GM10266 (cell line): Measurements from ENCODE around the gene UMAD1.

Experiments
- DNase-seq: peaks from one replicate; pipeline ENCODE4 v3.0.0; 2012; ENCODE audit errors: extremely low spot score
- CTCF ChIP-seq: IDR thresholded peaks from 2 replicates; pipeline ENCODE4 v1.5.1; 2012; ENCODE audit warnings: mild to moderate bottlenecking, low read depth; ENCODE audit not compliant: control insufficient read depth, insufficient read depth; ENCODE audit errors: missing control alignments

Gene UMAD1

GRCh38 chr7:7681191-7681935, 40.8 kb downstream of the UMAD1 start:
- DNase-seq = peak; percentile 13
- TF ChIP-seq CTCF = peak; percentile 47

GRCh38 chr7:7681936-7682329, 41.4 kb downstream of the UMAD1 start:
- no peak for DNase-seq
- TF ChIP-seq CTCF = no peak

- no peak for TF ChIP-seq CTCF
- DNase-seq = no peak
Measured at GRCh38 chr7:7682861-7683260, 42.3 kb downstream of the UMAD1 start.

GRCh38 chr7:7686811-7687508, 46.4 kb downstream of the UMAD1 start:
- TF ChIP-seq CTCF = no peak
- DNase-seq = no peak

- DNase-seq = no peak
- TF ChIP-seq CTCF = no peak
Measured at GRCh38 chr7:7687800-7688199, 47.2 kb downstream of the UMAD1 start.

GRCh38 chr7:7688310-7688709, 47.8 kb downstream of the UMAD1 start:
- no peak for DNase-seq
- TF ChIP-seq CTCF = no peak

- no peak for TF ChIP-seq CTCF
- no peak for DNase-seq
Measured at GRCh38 chr7:7688956-7689355, 48.4 kb downstream of the UMAD1 start.
